T-helper 1 cell (primary cell): ENCODE results near the gene DDAH1.

ENCODE experiments used
- DNase-seq, 5 donors: peaks; one replicate each; pipeline ENCODE4 v3.0.0-alpha.2; 2012 to 2020

DDAH1 gene

GRCh38 chr1:85386068-85386722 lies 78.8 kb downstream of the DDAH1 start:
- DNase-seq, result no peak

GRCh38 chr1:85379203-85380136 lies 85.5 kb downstream of the DDAH1 start:
- no peak for DNase-seq

GRCh38 chr1:85378534-85378933 lies 86.4 kb downstream of the DDAH1 start:
- no peak for DNase-seq

- DNase-seq, result no peak
Observed at GRCh38 chr1:85376356-85376755, 88.6 kb downstream of the DDAH1 start.

GRCh38 chr1:85375493-85375892 lies 89.5 kb downstream of the DDAH1 start:
- no peak for DNase-seq

- no peak for DNase-seq
Observed at GRCh38 chr1:85374160-85374559, 90.8 kb downstream of the DDAH1 start.

GRCh38 chr1:85373378-85373708 lies 91.6 kb downstream of the DDAH1 start:
- DNase-seq, result no peak

- no peak for DNase-seq
Observed at GRCh38 chr1:85372683-85373377, 92.1 kb downstream of the DDAH1 start.

GRCh38 chr1:85371021-85371420 lies 93.9 kb downstream of the DDAH1 start:
- DNase-seq, result no peak

- no peak for DNase-seq
Observed at GRCh38 chr1:85368073-85368770, 96.7 kb downstream of the DDAH1 start.

GRCh38 chr1:85366391-85367170 lies 98.4 kb downstream of the DDAH1 start:
- DNase-seq, result no peak

GRCh38 chr1:85365851-85366250 lies 99.1 kb downstream of the DDAH1 start:
- no peak for DNase-seq

- DNase-seq, result no peak
Observed at GRCh38 chr1:85363521-85363920, 101.4 kb downstream of the DDAH1 start.

GRCh38 chr1:85363092-85363491 lies 101.9 kb downstream of the DDAH1 start:
- no peak for DNase-seq

GRCh38 chr1:85361606-85362296 lies 103.2 kb downstream of the DDAH1 start:
- DNase-seq, result no peak

- no peak for DNase-seq
Observed at GRCh38 chr1:85360730-85361493, 104.0 kb downstream of the DDAH1 start.

GRCh38 chr1:85359874-85360721 lies 104.9 kb downstream of the DDAH1 start:
- DNase-seq, result no peak

GRCh38 chr1:85358702-85359438 lies 106.1 kb downstream of the DDAH1 start:
- DNase-seq, result no peak

- DNase-seq, result no peak
Observed at GRCh38 chr1:85357817-85358216, 107.1 kb downstream of the DDAH1 start.
